Fibroblast of mammary gland (primary cell): ENCODE measurements around the gene TGM3.

Experiments used
- DNase-seq: peaks from one replicate; pipeline ENCODE4 v3.0.0-alpha.2; 2010; ENCODE audit warnings: low read depth
- H3K4me3 ChIP-seq: 2 replicates; pipeline ENCODE4 v1.5.1; 2011; ENCODE audit warnings: low read depth, mild to moderate bottlenecking, low read length, moderate library complexity; ENCODE audit not compliant: control insufficient read depth
- CTCF ChIP-seq: conservative IDR thresholded peaks from 2 replicates; pipeline ENCODE4 v1.5.1; 2011; ENCODE audit warnings: low read depth, low read length, inconsistent platforms; ENCODE audit not compliant: control insufficient read depth, insufficient read depth

TGM3 gene

DNA sequence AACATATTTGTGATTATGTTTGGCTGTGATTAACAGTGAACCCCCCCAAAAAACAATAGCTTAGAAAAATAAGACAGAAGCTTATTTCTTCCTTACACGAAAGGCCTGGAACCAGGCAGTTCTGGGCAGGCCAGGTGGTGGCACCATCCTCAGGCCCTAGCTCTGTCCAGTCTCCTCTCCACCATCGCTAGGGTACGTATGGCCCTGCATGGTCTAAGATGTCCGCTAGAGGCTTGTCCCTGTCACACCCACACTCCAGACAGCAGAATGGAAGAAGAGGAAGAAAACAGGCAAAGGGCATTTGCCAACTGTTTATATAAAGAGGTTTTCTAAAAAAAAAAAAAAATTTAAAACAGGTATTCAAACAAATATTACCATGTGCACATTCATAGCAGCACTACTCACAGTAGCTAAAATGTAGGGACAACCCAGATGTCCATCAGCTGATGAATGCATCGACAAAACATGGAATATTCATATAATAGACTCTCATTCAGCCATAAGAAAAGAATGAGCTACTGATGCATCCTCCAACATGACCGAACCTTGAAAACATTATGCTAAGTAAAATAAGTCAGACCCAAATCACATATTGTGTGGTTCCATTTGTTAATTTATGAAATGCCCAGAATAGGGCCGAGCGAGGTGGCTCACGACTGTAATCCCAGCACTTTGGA is 6.7 kb downstream of the TGM3 start:
- no peak for DNase-seq
- H3K4me3 ChIP-seq: no peak overlapping the region
- TF ChIP-seq CTCF: no peak

DNA sequence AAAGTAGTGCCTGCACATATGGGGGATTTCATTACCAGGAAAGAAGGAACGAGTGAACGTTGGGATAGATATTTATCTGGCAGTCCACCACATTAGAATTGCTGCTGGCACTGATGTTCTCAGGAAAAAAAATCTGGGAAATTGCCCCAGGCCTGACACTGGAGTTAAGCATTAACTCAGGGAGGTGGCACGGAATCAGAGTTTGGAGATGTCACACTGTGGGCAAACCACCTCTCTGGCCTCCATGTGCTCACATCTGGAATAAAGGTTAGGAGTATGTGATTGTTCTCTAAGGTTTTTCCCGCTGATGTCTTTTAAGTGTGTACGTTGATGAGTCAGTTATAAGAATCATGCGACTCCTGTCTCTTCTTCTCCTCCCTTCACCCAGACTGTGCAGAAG is 7.9 kb downstream of the TGM3 start:
- no peak for DNase-seq

DNA sequence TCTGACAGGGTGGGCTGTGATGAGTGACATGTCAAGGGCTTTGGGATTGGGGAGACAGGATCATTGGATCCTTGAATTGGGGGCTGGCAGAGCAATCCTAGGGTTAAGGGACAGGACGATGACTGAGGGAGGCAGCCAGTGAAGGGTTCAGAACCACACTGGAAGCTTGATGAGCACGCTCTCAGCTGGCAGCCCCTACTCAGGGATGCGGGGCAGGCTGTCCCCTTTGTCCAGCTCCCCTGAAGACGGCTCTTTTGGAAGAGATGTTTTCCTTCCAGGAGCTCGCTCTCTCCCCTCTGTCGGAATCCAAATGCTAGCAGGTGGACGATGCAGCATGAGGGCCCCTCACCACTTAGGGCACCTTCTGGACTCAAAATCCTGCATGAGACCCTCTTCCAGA is 8.4 kb downstream of the TGM3 start:
- no peak for DNase-seq
- TF ChIP-seq CTCF: no peak
- no peak overlapping the region for H3K4me3 ChIP-seq

More for the DNA sequence above, 7.9 kb downstream of the TGM3 start:
- TF ChIP-seq CTCF: no peak
- H3K4me3 ChIP-seq: no peak overlapping the region

DNA sequence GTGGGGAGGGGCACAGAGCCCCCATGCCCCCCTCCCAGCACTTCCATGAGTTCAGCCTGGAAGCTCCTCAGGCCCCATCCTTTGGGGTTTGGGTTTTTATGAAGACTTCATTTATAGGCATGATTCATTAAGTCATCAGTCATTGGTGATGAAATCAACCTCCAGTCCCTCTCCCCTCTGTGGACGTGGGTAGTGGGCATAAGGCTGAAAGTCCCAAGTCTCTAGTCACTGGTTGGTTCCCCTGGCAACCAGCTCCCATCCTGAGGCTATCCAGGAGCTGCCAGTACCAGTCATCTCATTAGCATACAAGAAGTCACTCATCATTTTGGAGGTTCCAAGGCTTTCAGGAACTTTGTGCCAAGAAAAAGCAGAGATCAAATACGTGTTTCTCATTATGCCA is 9.2 kb downstream of the TGM3 start:
- TF ChIP-seq CTCF: no peak
- no peak for DNase-seq
- no peak overlapping the region for H3K4me3 ChIP-seq

DNA sequence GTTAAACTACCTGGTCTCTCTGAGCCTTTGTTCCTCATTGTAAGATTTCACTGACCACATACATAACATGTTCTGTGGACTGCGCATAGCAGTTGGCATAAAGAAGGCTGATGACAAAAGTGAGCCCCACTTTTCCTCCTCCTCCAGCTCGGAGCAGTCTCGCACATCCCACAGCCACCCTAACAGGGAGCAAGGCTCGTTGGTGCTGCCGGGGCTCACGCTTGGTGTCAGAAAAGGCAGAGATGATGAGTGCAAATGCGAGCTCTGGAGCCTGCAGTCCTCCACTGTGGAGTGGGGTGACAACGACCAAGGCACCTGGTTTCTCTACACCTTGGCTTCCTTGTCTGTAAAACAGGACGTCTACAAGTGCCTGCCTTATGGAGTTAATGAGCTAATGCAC is 9.7 kb downstream of the TGM3 start:
- no peak overlapping the region for H3K4me3 ChIP-seq
- no peak for DNase-seq
- no peak for TF ChIP-seq CTCF

GRCh38 chr20:2305946-2306345 is 10.1 kb downstream of the TGM3 start:
- no peak for DNase-seq
- no peak for TF ChIP-seq CTCF
- H3K4me3 ChIP-seq: no peak overlapping the region

DNA sequence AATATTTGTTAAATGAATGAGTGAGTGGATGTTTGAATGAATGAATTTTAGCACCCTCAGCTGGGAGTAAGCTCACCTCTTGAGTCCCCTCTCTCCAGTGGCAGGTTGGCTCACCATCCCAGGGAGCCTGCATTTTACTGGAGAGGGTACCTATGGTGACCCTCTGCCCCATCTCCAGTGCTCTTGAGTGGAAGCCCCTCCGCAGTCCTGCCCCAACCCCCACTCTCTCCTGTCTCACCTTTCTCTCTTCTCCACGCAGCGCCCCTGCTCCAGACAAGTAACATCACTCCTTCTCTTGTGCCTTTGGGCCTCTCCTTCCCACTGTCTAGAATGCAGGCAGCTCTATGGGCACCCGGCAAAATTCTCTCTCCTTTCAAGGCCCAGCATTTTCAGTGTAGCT is 11.3 kb downstream of the TGM3 start:
- TF ChIP-seq CTCF: no peak
- no peak overlapping the region for H3K4me3 ChIP-seq
- DNase-seq: no peak
